Right hindlimb (tissue), 1 donor: ENCODE results near the gene CDCP1.
"Not testable (repeated sequence)": the region's sequence is repeated elsewhere in the genome, so short reads cannot be mapped to it uniquely, and the experiment has no call there.

Experiments
- DNase-seq: peaks from one replicate; pipeline ENCODE4 v3.0.0-alpha.2; 2018

The CDCP1 gene

DNA sequence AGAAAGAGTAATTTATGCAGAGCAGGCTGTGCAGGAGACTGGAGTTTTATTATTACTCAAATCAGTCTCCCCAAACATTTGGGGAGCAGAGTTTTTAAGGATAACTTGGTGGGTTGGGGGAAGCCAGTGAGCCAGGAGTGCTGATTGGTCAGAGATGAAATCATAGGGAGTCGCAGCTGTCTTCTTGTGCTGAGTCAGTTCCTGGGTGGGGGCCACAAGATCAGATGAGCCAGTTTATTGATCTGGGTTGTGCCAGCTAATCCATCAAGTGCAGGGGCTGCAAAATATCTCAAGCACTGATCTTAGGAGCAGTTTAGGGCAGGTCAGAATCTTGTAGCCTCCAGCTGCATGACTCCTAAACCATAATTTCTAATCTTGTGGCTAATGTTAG is 92.4 kb downstream of the CDCP1 start:
- not testable (repeated sequence) for DNase-seq

DNA sequence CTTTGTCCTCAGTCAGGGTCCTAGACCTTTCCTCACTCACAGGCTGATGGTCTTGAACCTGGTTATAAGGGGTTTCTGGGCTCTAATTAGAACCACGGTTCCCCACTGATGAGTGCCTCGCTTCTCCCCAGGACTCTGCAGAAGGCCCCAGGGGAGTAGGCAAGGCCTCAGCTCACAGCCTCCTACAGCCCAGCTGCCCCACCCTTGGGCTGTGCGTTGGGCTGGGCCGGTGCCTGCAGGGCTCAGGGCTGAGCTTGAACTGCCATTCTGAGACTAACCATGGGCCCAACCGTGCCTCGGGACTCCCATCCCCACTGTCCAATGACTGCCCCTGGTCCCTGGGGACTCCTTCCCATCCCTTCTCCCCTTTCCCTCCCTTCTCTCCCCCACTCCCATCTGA is 94.5 kb downstream of the CDCP1 start:
- DNase-seq, result no peak

DNA sequence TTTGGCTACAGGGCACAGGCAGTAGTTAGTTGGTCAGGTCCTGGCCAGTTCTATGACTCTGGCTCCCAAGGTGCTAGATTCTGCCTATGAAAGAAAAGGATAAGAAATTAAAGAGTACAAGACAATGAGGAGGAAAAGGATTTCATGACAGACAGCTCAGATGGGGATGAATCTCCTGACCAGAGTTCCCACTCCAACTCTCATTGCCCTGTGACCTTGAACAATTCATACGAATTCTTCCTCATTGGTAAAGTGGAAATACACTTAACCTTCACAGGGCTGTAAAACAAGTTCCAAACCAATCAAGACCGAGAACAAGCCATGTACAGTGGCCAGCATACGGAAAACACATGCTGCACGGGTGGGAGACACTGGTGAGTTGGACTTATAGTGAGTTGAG is 96.4 kb downstream of the CDCP1 start:
- no peak for DNase-seq

DNA sequence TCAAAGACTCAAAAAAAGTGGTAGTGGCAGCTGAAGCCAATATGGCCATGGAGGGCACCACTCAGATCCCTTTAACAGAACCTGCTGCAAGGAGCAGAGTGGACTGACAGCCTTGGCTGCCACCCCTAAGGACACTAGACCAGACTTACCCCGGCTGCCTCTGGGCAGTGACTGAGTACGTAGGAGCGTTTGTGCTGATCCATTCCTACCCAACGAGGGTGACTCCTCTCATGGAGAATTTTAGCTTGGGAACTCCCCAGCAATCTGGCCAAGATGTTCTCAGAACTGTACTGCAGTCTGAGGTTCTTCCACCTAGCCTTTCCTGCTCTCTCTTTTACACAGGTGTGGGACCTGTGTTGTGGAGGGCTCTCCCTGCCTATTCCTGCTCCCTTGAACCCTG is 97.9 kb downstream of the CDCP1 start:
- DNase-seq, result no peak

DNA sequence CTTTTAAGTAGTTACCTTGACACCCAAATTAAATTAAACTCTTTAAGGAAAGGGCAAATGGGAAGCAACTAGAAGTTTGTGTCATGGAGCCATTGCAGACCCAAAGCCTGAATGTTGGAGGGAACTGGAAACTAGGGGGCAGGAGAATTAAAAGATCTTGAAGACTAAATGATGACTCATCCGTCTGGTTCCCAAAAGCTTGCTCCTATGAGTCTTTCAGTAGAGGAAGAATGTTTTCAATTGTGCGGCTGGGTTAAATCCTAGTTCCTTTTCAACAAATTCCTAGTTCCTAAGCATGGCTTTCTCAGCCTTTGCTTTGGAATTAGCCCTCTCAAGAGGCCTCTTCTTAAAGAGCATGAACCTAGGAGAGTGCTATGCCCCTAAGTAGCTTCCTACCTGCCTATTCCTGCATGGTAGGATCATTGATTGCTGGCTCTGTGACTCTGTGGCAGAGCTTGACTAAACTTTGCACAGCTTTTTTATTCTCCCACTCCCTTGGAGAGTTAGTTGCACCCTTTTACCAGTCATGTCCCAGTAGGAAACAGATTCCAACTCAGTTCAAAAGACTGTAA is 102.4 kb downstream of the CDCP1 start:
- no peak for DNase-seq

DNA sequence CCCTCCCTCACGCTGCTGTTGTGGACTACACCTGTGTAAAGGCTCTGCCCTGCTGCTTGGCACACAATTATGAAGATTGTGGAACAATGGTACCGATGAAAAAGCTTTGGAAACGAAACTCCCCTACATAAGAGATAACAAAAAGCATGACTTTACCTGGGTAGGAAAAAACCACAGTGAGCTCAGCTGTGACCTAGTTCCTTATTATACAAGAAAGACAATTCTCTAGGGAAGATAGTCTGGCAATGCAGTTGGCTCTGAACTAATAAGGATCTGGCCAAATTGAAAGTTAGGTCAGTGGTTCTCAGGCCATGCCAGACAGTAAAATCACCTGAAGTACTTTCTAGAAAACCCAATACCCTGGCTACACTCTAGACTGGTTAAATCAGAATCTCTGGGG is 104.0 kb downstream of the CDCP1 start:
- DNase-seq, result no peak

DNA sequence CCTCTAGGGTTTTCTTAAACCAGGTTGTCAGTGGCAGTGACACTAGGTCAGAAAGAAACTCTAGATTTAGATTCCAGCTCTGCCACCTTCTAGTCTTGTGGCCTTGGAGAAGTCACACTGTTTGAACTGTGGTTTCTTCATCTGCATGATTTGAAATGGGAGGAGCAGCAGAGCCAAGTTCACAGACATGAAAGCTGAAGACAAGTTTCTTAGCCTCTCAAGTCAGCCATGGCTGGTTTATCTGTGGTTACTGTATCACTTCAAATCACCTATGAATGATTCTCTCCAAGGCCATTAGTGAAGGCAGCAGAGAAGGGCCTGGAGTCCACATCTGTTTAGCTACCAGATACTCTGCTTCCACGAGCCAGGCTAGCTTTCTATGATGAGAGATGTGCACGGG is 104.5 kb downstream of the CDCP1 start:
- DNase-seq, result no peak

DNA sequence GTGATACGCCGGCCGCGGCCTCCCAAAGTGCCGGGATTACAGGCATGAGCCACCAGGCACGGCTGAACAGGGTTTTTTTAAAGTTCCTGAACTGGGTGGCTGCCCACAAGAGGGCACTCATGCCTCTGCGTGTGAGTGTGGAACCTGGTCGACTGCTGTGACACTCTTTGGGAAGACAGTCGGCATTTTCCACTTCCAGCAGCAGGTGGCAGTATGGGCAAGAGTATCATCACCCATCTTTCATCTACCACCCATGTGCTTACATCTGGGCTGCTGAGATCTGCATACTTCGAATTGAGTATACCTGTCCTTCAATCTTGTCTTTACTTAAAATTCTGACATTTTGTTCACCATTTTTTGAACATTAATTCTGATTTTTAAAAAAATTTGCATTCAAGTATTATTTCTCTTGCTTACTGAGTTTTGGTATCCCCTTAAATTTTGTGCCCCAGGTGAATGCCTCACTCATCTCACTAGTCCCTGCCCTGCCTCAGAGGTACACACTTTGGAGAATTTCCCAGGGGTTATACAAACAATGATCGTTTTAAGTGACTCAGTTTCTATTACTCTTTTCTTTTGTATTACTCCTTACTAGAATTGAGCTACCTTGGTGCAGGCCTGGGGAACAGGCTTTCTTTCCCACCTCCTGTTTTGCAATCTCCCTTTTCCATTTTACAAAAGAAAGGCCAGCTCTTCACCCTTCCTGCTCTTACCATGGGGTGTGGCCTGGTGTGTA is 108.3 kb downstream of the CDCP1 start:
- peak; percentile 91 for DNase-seq

DNA sequence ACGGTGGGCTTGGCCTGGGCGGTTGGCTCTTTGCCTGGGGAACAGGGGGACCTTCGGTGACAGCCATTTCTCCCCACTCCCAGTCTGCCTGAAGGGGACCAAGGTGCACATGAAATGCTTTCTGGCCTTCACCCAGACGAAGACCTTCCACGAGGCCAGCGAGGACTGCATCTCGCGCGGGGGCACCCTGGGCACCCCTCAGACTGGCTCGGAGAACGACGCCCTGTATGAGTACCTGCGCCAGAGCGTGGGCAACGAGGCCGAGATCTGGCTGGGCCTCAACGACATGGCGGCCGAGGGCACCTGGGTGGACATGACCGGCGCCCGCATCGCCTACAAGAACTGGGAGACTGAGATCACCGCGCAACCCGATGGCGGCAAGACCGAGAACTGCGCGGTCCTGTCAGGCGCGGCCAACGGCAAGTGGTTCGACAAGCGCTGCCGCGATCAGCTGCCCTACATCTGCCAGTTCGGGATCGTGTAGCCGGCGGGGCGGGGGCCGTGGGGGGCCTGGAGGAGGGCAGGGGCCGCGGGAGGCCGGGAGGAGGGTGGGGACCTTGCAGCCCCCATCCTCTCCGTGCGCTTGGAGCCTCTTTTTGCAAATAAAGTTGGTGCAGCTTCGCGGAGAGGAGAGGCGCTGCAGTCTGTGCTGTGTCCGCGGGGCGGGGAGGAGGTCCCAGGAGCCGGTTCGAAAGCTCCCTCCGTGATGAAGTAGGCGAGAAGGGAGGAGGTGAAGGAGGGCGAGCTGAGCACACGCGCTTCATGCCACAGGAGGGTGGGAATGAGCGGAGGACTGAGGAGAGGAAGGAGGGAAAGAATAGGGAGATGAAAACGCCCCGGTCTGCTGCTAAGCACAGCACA is 110.5 kb downstream of the CDCP1 start:
- DNase-seq, result no peak

DNA sequence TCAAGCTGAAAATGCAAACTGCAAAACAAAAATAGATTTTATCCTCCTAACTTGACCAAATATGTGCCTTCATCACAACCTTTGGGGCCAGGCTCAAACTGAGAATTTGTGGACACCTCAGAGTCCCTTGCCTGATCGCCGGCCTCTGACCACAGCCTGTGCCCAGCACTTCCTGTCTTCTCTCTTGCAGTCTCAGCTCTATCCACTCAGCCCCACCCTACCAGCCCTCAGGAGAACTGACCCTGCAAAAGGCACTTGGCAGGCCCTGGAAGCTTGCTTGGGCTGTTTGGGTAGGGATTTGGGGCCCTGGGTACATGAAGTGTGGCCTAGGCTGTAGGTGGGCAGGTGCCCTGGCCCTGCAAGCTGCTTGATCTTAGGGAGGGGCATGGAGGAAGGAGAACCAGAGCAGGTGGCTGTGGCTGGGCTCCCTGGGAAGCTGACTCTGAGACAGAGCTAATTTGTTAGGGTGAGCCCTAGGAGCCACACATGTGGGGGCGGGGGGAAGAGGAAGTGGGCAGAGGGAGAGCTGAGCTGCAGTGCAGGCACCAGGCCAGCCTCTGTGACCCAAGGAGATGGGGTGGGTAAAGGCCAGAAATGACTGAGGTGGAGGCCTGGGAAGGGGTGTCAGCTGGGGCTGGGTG is 111.4 kb downstream of the CDCP1 start:
- no peak for DNase-seq

DNA sequence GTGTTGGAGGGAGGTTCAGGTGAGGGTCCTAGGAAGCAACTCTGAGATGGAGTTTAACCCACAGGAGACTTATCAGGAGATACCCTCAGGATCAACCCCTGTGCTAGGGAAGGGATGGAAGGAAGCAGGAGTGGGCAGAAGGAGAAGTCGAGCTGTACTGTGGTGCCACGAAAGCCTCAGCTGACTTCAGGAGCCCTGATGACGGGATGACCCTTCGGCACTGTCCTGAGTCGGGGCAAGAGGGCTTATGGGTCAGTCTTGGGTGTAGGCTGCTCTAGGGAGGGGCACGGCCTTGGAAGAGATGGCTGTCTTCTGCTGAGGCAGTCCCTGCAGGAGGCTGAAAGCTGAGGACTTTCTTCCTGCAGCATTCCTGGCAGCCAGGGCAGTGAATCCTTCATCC is 112.4 kb downstream of the CDCP1 start:
- DNase-seq, result no peak
